H1 (cell line): Measurements from ENCODE around the gene BCL11A. TPM values are rescaled to one million over a fixed set of nuclear protein-coding genes. Genes with fewer than 3 reads are reported as not detected.

Experiments
- CTCF ChIA-PET: fragments of 300-600 bp; sonication (Branson Sonifier 250); formaldehyde crosslinking; loops from one replicate; lab custom pipeline; 2021; ENCODE audit not compliant: partially characterized antibody; lab: Charles Lee
- POLR2A ChIA-PET: fragments of 300-600 bp; sonication (Branson Sonifier 250); formaldehyde crosslinking; loops from one replicate; lab custom pipeline; 2021; ENCODE audit warnings: inconsistent platforms; ENCODE audit not compliant: partially characterized antibody; lab: Charles Lee
- DNase-seq, 2 experiments: peaks; one replicate each; pipeline versions ENCODE4 v3.0.0 to v3.0.0-alpha.2; 2010 to 2022; ENCODE audit warnings: low spot score in 2 of 2, low read depth in 1 of 2, mixed read lengths in 1 of 2
- FAIRE-seq: peaks from 2 replicates; lab custom pipeline; 2011; peaks lifted over from hg19 to GRCh38; lab: Jason Lieb, UNC
- H2AFZ ChIP-seq: 2 replicates; pipeline ENCODE4 v1.8.1; 2012; ENCODE audit warnings: low read length, inconsistent platforms
- H2AK5ac ChIP-seq: 2 replicates; pipeline ENCODE4 v1.6.1; 2013; ENCODE audit warnings: low read depth, low read length
- H2BK120ac ChIP-seq: replicated peaks from 2 replicates; pipeline ENCODE3; 2013; ENCODE audit warnings: low read depth, low read length, inconsistent platforms
- H2BK12ac ChIP-seq: 2 replicates; pipeline ENCODE4 v1.6.1; 2013; ENCODE audit warnings: low read depth, low read length
- H2BK15ac ChIP-seq: 2 replicates; pipeline ENCODE4 v1.6.1; 2013; ENCODE audit warnings: low read length
- H2BK20ac ChIP-seq: 2 replicates; pipeline ENCODE4 v1.6.1; 2013; ENCODE audit warnings: low read length
- H2BK5ac ChIP-seq: 2 replicates; pipeline ENCODE4 v1.6.1; 2013; ENCODE audit warnings: low read depth, low read length
- H3K14ac ChIP-seq: 2 replicates; pipeline ENCODE4 v1.6.1; 2013; ENCODE audit warnings: inconsistent platforms; ENCODE audit not compliant: insufficient read length
- H3K18ac ChIP-seq: 2 replicates; pipeline ENCODE4 v1.6.1; 2013; ENCODE audit warnings: low read length; ENCODE audit errors: extremely low read depth
- H3K23ac ChIP-seq: 2 replicates; pipeline ENCODE4 v1.6.1; 2013; ENCODE audit warnings: inconsistent platforms; ENCODE audit not compliant: insufficient read length
- H3K23me2 ChIP-seq: 2 replicates; pipeline ENCODE4 v1.6.1; 2013; ENCODE audit warnings: low read depth, low read length
- H3K27ac ChIP-seq: 2 replicates; pipeline ENCODE4 v1.6.1; 2011; ENCODE audit warnings: low read depth, low read length, inconsistent platforms
- H3K27me3 ChIP-seq, 4 experiments: replicated peaks in 1 of 4; 1 replicate in 1 of 4; 2 replicates in 3 of 4; pipeline versions ENCODE4 v1.6.1 to v1.8.1; 2011 to 2013; ENCODE audit warnings: low read length in 3 of 4, mild to moderate bottlenecking in 3 of 4, inconsistent platforms in 2 of 4, mixed read lengths in 2 of 4, moderate library complexity in 1 of 4; ENCODE audit not compliant: control insufficient read depth in 3 of 4, insufficient read depth in 3 of 4; ENCODE audit errors: extremely low read depth in 1 of 4
- H3K36me3 ChIP-seq, 4 experiments: 2 replicates each; pipeline versions ENCODE4 v1.6.1 to v1.8.1; 2011 to 2013; ENCODE audit warnings: mild to moderate bottlenecking in 4 of 4, low read length in 3 of 4, moderate library complexity in 2 of 4, control low read depth in 1 of 4, inconsistent platforms in 1 of 4; ENCODE audit not compliant: insufficient read depth in 4 of 4, control insufficient read depth in 2 of 4
- H3K4ac ChIP-seq: replicated peaks from 2 replicates; pipeline ENCODE3; 2013; ENCODE audit warnings: low read length, low read depth, mixed read lengths, inconsistent platforms; ENCODE audit not compliant: insufficient read length
- H3K4me1 ChIP-seq, 4 experiments: replicated peaks in 1 of 4; 1 replicate in 1 of 4; 2 replicates in 3 of 4; pipeline versions ENCODE4 v1.6.1 to v1.8.1; 2011 to 2013; ENCODE audit warnings: low read length in 3 of 4, inconsistent platforms in 2 of 4, mixed read lengths in 1 of 4; ENCODE audit not compliant: insufficient read depth in 4 of 4, control insufficient read depth in 3 of 4
- H3K4me2 ChIP-seq, 2 experiments: 2 replicates each; pipeline versions ENCODE4 v1.6.1 to v1.8.1; 2011 to 2013; ENCODE audit warnings: low read depth in 2 of 2, low read length in 2 of 2, control low read depth in 1 of 2, inconsistent platforms in 1 of 2, mild to moderate bottlenecking in 1 of 2; ENCODE audit not compliant: insufficient read depth in 1 of 2
- H3K4me3 ChIP-seq, 4 experiments: fragments of 200-600, 300-600 bp in 1 of 4; sonication (generic), shearing (Covaris generic), sonication (Bioruptor Twin) in 1 of 4; 2 replicates each; pipeline versions ENCODE4 v1.5.1 to v1.8.1; 2011 to 2016; ENCODE audit warnings: low read length in 4 of 4, low read depth in 3 of 4, control low read depth in 2 of 4, inconsistent platforms in 2 of 4, mild to moderate bottlenecking in 2 of 4, mixed read lengths in 1 of 4, moderate library complexity in 1 of 4; ENCODE audit not compliant: insufficient read depth in 2 of 4; ENCODE audit errors: extremely low read depth in 1 of 4
- H3K56ac ChIP-seq: replicated peaks from 2 replicates; pipeline ENCODE3; 2013; ENCODE audit warnings: low read depth, mild to moderate bottlenecking, mixed read lengths, low read length, inconsistent platforms; ENCODE audit not compliant: insufficient read length
- H3K79me1 ChIP-seq: 2 replicates; pipeline ENCODE4 v1.6.1; 2013; ENCODE audit warnings: low read depth, low read length, control low read depth
- H3K79me2 ChIP-seq, 2 experiments: 2 replicates each; pipeline versions ENCODE4 v1.6.1 to v1.8.1; 2012 to 2013; ENCODE audit warnings: low read length in 2 of 2, mild to moderate bottlenecking in 2 of 2, inconsistent platforms in 1 of 2; ENCODE audit not compliant: insufficient read depth in 2 of 2, control insufficient read depth in 1 of 2
- H3K9ac ChIP-seq, 4 experiments: replicated peaks in 1 of 4; 1 replicate in 1 of 4; 2 replicates in 3 of 4; pipeline versions ENCODE4 v1.6.1 to v1.8.1; 2011 to 2013; ENCODE audit warnings: low read depth in 3 of 4, low read length in 3 of 4, control low read depth in 2 of 4, mild to moderate bottlenecking in 2 of 4, moderate library complexity in 2 of 4, inconsistent platforms in 1 of 4; ENCODE audit errors: extremely low read depth in 1 of 4
- H3K9me3 ChIP-seq, 2 experiments: 2 replicates each; pipeline versions ENCODE4 v1.6.1 to v1.8.1; 2012 to 2013; ENCODE audit warnings: mild to moderate bottlenecking in 2 of 2, moderate library complexity in 2 of 2, control low read depth in 1 of 2, inconsistent platforms in 1 of 2, low read depth in 1 of 2, low read length in 1 of 2, mixed read lengths in 1 of 2; ENCODE audit not compliant: insufficient read depth in 2 of 2
- H4K20me1 ChIP-seq, 2 experiments: replicated peaks in 1 of 2; 2 replicates each; pipeline versions ENCODE3 to v1.8.1; 2011 to 2013; ENCODE audit warnings: inconsistent platforms in 2 of 2, low read length in 2 of 2, mild to moderate bottlenecking in 1 of 2; ENCODE audit not compliant: insufficient read depth in 2 of 2, control insufficient read depth in 1 of 2
- H4K5ac ChIP-seq: 2 replicates; pipeline ENCODE4 v1.6.1; 2013; ENCODE audit warnings: low read length, low read depth, mixed read lengths, inconsistent platforms; ENCODE audit not compliant: insufficient read length
- H4K8ac ChIP-seq: 2 replicates; pipeline ENCODE4 v1.8.0; 2013; ENCODE audit warnings: mild to moderate bottlenecking, moderate library complexity, low read length, inconsistent platforms; ENCODE audit not compliant: insufficient read depth; ENCODE audit errors: extremely low read depth
- H4K91ac ChIP-seq: replicated peaks from 2 replicates; pipeline ENCODE3; 2013; ENCODE audit warnings: low read length, mixed read lengths, inconsistent platforms; ENCODE audit not compliant: insufficient read length
- FOSL1 ChIP-seq: IDR thresholded peaks from 2 replicates; pipeline ENCODE4 v1.6.1; 2011; ENCODE audit warnings: mild to moderate bottlenecking, low read depth, low read length, moderate library complexity; ENCODE audit not compliant: insufficient read depth
- HDAC2 ChIP-seq, 2 experiments: fragments of 300-600 bp in 1 of 2; sonication (generic) in 1 of 2; IDR thresholded peaks; 2 replicates each; pipeline ENCODE4 v1.6.1; 2011 to 2012; ENCODE audit warnings: low read depth in 2 of 2, low read length in 2 of 2, mild to moderate bottlenecking in 2 of 2, moderate library complexity in 2 of 2, borderline replicate concordance in 1 of 2, inconsistent platforms in 1 of 2
- POLR2A ChIP-seq, 2 experiments: IDR thresholded peaks; 1 replicate in 1 of 2; 2 replicates in 1 of 2; pipeline ENCODE4 v1.6.1; 2011; ENCODE audit warnings: low read depth in 2 of 2, low read length in 2 of 2, mild to moderate bottlenecking in 2 of 2; ENCODE audit errors: control extremely low read depth in 1 of 2
- SAP30 ChIP-seq: fragments of 300-600 bp; sonication (generic); IDR thresholded peaks from 2 replicates; pipeline ENCODE4 v1.7.1; 2012; ENCODE audit warnings: low read length, moderate library complexity, mild to moderate bottlenecking, inconsistent platforms; ENCODE audit not compliant: insufficient read depth, insufficient replicate concordance
- SIN3A ChIP-seq, 2 experiments: IDR thresholded peaks in 1 of 2; conservative IDR thresholded peaks in 1 of 2; 2 replicates each; pipeline ENCODE4 v1.6.1; 2011 to 2012; ENCODE audit warnings: low read length in 2 of 2, improper control_type of control experiment in 1 of 2, low read depth in 1 of 2, mild to moderate bottlenecking in 1 of 2
- SP1 ChIP-seq: IDR thresholded peaks from 2 replicates; pipeline ENCODE4 v1.6.1; 2011; ENCODE audit warnings: low read depth, low read length
- SP2 ChIP-seq: IDR thresholded peaks from 2 replicates; pipeline ENCODE4 v1.6.1; 2012; ENCODE audit warnings: mild to moderate bottlenecking, low read length, inconsistent platforms
- TAF1 ChIP-seq: IDR thresholded peaks from 2 replicates; pipeline ENCODE4 v1.6.1; 2011; ENCODE audit warnings: mild to moderate bottlenecking, low read depth, low read length
- TCF12 ChIP-seq: IDR thresholded peaks from 2 replicates; pipeline ENCODE4 v1.6.1; 2011; ENCODE audit warnings: low read depth, mild to moderate bottlenecking, low read length
- WGBS, 2 experiments: shearing (Covaris generic) in 1 of 2; methylation state at CpG; one replicate each; pipeline versions ENCODE4 v1.1.6 to v1.1.7; 2013 to 2015; ENCODE audit warnings: low lambda C conversion rate in 2 of 2, mixed read lengths in 2 of 2, inconsistent platforms in 1 of 2, low coverage in 1 of 2, missing lambda C conversion rate in 1 of 2; ENCODE audit not compliant: insufficient replicate concordance in 2 of 2, insufficient coverage in 1 of 2, insufficient read length in 1 of 2; ENCODE audit errors: extremely low coverage in 1 of 2, missing lambda C conversion rate in 1 of 2; 5-methylcytosine and 5-hydroxymethylcytosine counted together
- long read RNA-seq, 2 experiments: library from RNA in 1 of 2; library from capped mRNA in 1 of 2; stranded (forward); transcript quantifications; one replicate each; pipeline ENCODE4 v2.0.0, GENCODE V29; 2021; ENCODE audit warnings: inconsistent platforms in 1 of 2
- polyA minus RNA-seq, 3 experiments: library from RNA; depleted of rRNA, polyadenylated mRNA; stranded (reverse); fragments of >200 nt; gene quantifications; 1 replicate in 2 of 3; 2 replicates in 1 of 3; pipeline ENCODE4 v1.2.3, GENCODE V29; 2011
- polyA plus RNA-seq, 7 experiments: library from polyadenylated mRNA; depleted of rRNA in 3 of 7; stranded (reverse) in 5 of 7; unstranded in 2 of 7; fragments of >200 nt in 5 of 7; fragments of 200-250 nt in 2 of 7; gene quantifications; 1 replicate in 5 of 7; 2 replicates in 1 of 7; 4 replicates in 1 of 7; pipeline versions ENCODE4 v1.2.1 to v1.2.3, GENCODE V29; 2011 to 2013; ENCODE audit warnings: missing spikeins in 2 of 7, mixed read lengths in 2 of 7
- total RNA-seq: library from RNA; stranded (reverse); fragmentation: NEBNext Ultra II Directional; extraction: Animal tissue kit (Norgen Biotek cat#: 25700); gene quantifications from 2 replicates; pipeline ENCODE4 v1.2.1, GENCODE V29; 2021

The BCL11A gene
- total RNA-seq, result 59.3 and 61.3 TPM in 2 replicates
- polyA plus RNA-seq (2011; rRNA removed), result 11.9 and 12.2 TPM in 2 replicates
- 12.9 TPM for polyA plus RNA-seq (2011; cell fraction: cytosol; rRNA removed)
- polyA plus RNA-seq (2011; cell fraction: nucleus; rRNA removed), result 22.4 TPM
- polyA plus RNA-seq (2012, experiment 1 of 2), result 23.1 to 35.1 TPM (median 27.2 TPM) in 4 replicates
- polyA plus RNA-seq (2012, experiment 2 of 2), result 25.7 TPM
- 28.0 TPM for polyA plus RNA-seq (2013, experiment 1 of 2)
- polyA plus RNA-seq (2013, experiment 2 of 2), result 29.7 TPM
- 38.6 and 49.0 TPM in 2 replicates for polyA minus RNA-seq (2011; rRNA and poly(A)+ RNA removed)
- 30.3 TPM for polyA minus RNA-seq (2011; cell fraction: cytosol; rRNA and poly(A)+ RNA removed)
- 83.2 TPM for polyA minus RNA-seq (2011; cell fraction: nucleus; rRNA and poly(A)+ RNA removed)
- long read RNA-seq, experiment 1, partial matches to known transcripts, result 5 of 9 reads
- long read RNA-seq, experiment 1, other reads (novel, unspliced or antisense), result 3 of 9 reads
- long read RNA-seq, experiment 2, transcript BCL11A-209 (5 exons, 1,519 nt), result major isoform, 6 of 7 reads
- long read RNA-seq, experiment 2, partial matches to known transcripts, result 0 of 7 reads
- long read RNA-seq, experiment 2, other reads (novel, unspliced or antisense), result 1 of 7 reads

DNA sequence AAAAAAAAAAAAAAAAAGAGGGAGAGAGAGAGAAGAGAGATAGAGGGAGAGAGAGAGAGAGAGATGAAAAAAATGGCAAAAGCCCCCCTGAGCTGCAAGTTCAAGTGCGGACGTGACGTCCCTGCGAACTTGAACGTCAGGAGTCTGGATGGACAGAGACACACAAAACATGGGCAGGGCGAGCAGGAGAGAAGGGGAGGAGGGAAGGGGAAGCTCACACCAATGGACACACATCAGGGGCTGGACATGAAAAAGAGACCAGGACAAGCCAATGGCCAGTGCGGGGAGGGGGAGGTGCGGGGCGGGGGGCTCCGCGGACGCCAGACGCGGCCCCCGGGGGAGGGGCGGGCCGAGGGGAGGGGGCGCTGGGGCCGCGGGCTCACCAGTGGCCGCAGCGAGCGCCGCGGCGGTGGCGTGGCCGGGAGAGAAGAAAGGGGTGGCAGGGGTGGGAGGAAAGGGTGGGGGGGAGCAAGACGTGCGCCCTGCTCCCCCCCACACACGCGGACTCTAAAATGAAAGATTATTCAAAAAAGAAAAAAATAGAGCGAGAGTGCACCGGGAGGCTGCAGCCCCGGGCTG lies at the start of gene BCL11A:
Gene BCL11A (minus strand): TSS at position 160 of the 579 bp plus-strand sequence. CDS start 384 bp downstream, outside the sequence.
- Histone ChIP-seq H3K4me3 (peak within 1 kb of the TSS; percentile 83 to 96 (median 88)), H4K20me1 (peaks cover 0 to 1% of the 10 kb centered on the region in 2 experiments), H3K14ac (no peak within 1 kb of the TSS), H4K8ac (peak within 1 kb of the TSS; percentile 77), H3K9me3 (no peaks in the 10 kb centered on the region), H3K79me2 (peaks cover 0 to 34% of the 10 kb centered on the region in 2 experiments; a peak in 3 of 4 replicates), H2AK5ac (no peak within 1 kb of the TSS), H4K91ac (peak within 1 kb of the TSS; percentile 48), H3K4me1 (peaks cover 0 to 4% (median under 1%) of the 10 kb centered on the region in 4 experiments; a peak in 4 of 7 replicates), H3K23me2 (peaks cover 42% of the 10 kb centered on the region), H3K56ac (peak within 1 kb of the TSS; percentile 72), H3K4ac (no peak within 1 kb of the TSS), H3K36me3 (no peaks in the 10 kb centered on the region), H3K79me1 (no peaks in the 10 kb centered on the region), H2BK120ac (no peak within 1 kb of the TSS), H3K9ac (peak within 1 kb of the TSS; percentile 52 to 85 (median 78)), H3K18ac (peak within 1 kb of the TSS; percentile 95), H2BK20ac (no peak within 1 kb of the TSS), H4K5ac (peak within 1 kb of the TSS; percentile 54), H2AFZ (no peak within 1 kb of the TSS), H3K27me3 (no peaks in the 10 kb centered on the region), H2BK5ac (peak within 1 kb of the TSS; percentile 88; the same call in 1 of the 2 replicates), H3K27ac (0 out of 2 replicates have a peak within 1 kb of the TSS, but pooled peaks have one; percentile 43), H3K4me2 (peak within 1 kb of the TSS; percentile 97 to 99), H2BK15ac (no peak within 1 kb of the TSS; the same call in 1 of the 2 replicates), H3K23ac (no peak within 1 kb of the TSS), H2BK12ac (no peak within 1 kb of the TSS)
- ChIA-PET POLR2A (interaction anchor here (0.9 to 1.3 kb wide), 4 partner anchors 16 to 88 kb away, joined by 3 to 6 read pairs (median 6); no protein-coding TSS in a partner anchor), CTCF (no interaction called here)
- 0% methylated on average over 8 of the region's 35 CpGs; no CpG with 5 or more reads in 1 of the 2 experiments for WGBS, 2 experiments
- DNase-seq, result peak; percentile 66 to 71
- FAIRE-seq, result no peak
- no peak for TF ChIP-seq FOSL1
- TF ChIP-seq SP1, result no peak
- TF ChIP-seq SIN3A (conservative IDR thresholded peaks at IDR 0.05 in 1 of 2, IDR thresholded peaks at IDR 0.05 in 1 of 2; ENCODE audit: low read depth in 1 of 2, low read length in 2 of 2), result peak; percentile 13 to 89; a peak in 2 of 4 replicates
- no peak for TF ChIP-seq SP2
- no peak for TF ChIP-seq POLR2A (IDR thresholded peaks at IDR 0.05; ENCODE audit: control extremely low read depth in 1 of 2, low read depth in 2 of 2, low read length in 2 of 2)
- peak; percentile 50; the same call in 1 of the 2 replicates for TF ChIP-seq TAF1
- no peak for TF ChIP-seq SAP30
- TF ChIP-seq HDAC2 (IDR thresholded peaks at IDR 0.05; ENCODE audit: borderline replicate concordance in 1 of 2, low read depth in 2 of 2, low read length in 2 of 2), result peak in 1 of 2 experiments; percentile 51; a peak in 1 of 4 replicates
- no peak for TF ChIP-seq TCF12
